SK-N-SH treated with all-trans-retinoic acid at 6 μM for 48 hours (cell line): Measurements from ENCODE around the gene MCEE.
"Not testable (repeated sequence)": the region's sequence is repeated elsewhere in the genome, so short reads cannot be mapped to it uniquely, and the experiment has no call there.

Experiments used
- ATAC-seq: fragments of 200-7000 bp; cut with Tn5 transposase; 3 replicates; pipeline ENCODE4 v1.9.1; 2020; ENCODE audit warnings: mild to moderate bottlenecking, moderate library complexity
- ARNTL ChIP-seq: fragments of 450-650 bp; formaldehyde crosslinking; IDR thresholded peaks from 2 replicates; pipeline ENCODE4 v1.5.0; 2020; ENCODE audit warnings: low read depth, mild to moderate bottlenecking, moderate library complexity, borderline replicate concordance
- CREB5 ChIP-seq: fragments of 250-450 bp; sonication (Bioruptor Pico); IDR thresholded peaks from 2 replicates; pipeline ENCODE4 v1.5.1; 2020; ENCODE audit warnings: low read depth, mild to moderate bottlenecking, moderate library complexity
- CSDC2 ChIP-seq: fragments of 250-450 bp; sonication (Bioruptor Pico); IDR thresholded peaks from 2 replicates; pipeline ENCODE4 v1.5.0; 2020; ENCODE audit warnings: mild to moderate bottlenecking, moderate library complexity
- CSRNP3 ChIP-seq: fragments of 250-450 bp; sonication (Bioruptor Pico); IDR thresholded peaks from 2 replicates; pipeline ENCODE4 v1.5.1; 2021; ENCODE audit warnings: mild to moderate bottlenecking, moderate library complexity
- ESRRG ChIP-seq: fragments of 250-450 bp; sonication (Bioruptor Pico); IDR thresholded peaks from 2 replicates; pipeline ENCODE4 v1.6.1; 2021; ENCODE audit warnings: mild to moderate bottlenecking
- GLIS3 ChIP-seq: fragments of 250-450 bp; sonication (Bioruptor Pico); IDR thresholded peaks from 2 replicates; pipeline ENCODE4 v1.5.0; 2020; ENCODE audit warnings: mild to moderate bottlenecking, moderate library complexity
- OSR1 ChIP-seq: fragments of 250-450 bp; sonication (Bioruptor Pico); IDR thresholded peaks from 2 replicates; pipeline ENCODE4 v1.8.0; 2022; ENCODE audit warnings: moderate library complexity, mild to moderate bottlenecking, inconsistent platforms
- PATZ1 ChIP-seq: fragments of 250-450 bp; sonication (Bioruptor Pico); IDR thresholded peaks from 2 replicates; pipeline ENCODE4 v1.8.0; 2020; ENCODE audit warnings: mild to moderate bottlenecking, moderate library complexity, borderline replicate concordance
- POU6F1 ChIP-seq: fragments of 250-450 bp; sonication (Bioruptor Pico); IDR thresholded peaks from 2 replicates; pipeline ENCODE4 v1.8.0; 2021; ENCODE audit warnings: low read depth, mild to moderate bottlenecking, moderate library complexity, borderline replicate concordance
- PPARA ChIP-seq: fragments of 250-450 bp; sonication (Bioruptor Pico); IDR thresholded peaks from 2 replicates; pipeline ENCODE4 v1.5.0; 2020; ENCODE audit warnings: mild to moderate bottlenecking, borderline replicate concordance
- RARB ChIP-seq: fragments of 250-450 bp; sonication (Bioruptor Pico); IDR thresholded peaks from 2 replicates; pipeline ENCODE4 v1.8.0; 2021; ENCODE audit warnings: mild to moderate bottlenecking, moderate library complexity
- SNAI2 ChIP-seq: fragments of 250-450 bp; sonication (Bioruptor Pico); IDR thresholded peaks from 2 replicates; pipeline ENCODE4 v1.5.0; 2020; ENCODE audit warnings: mild to moderate bottlenecking, moderate library complexity
- TCF4 ChIP-seq: fragments of 250-450 bp; sonication (Bioruptor Pico); IDR thresholded peaks from 2 replicates; pipeline ENCODE4 v1.8.0; 2021; ENCODE audit warnings: mild to moderate bottlenecking, moderate library complexity, borderline replicate concordance
- TOX ChIP-seq: fragments of 250-450 bp; sonication (Bioruptor Pico); IDR thresholded peaks from 2 replicates; pipeline ENCODE4 v1.8.0; 2021; ENCODE audit warnings: mild to moderate bottlenecking, moderate library complexity, borderline replicate concordance
- TSHZ2 ChIP-seq: fragments of 250-450 bp; sonication (Bioruptor Pico); IDR thresholded peaks from 2 replicates; pipeline ENCODE4 v1.5.0; 2020; ENCODE audit warnings: mild to moderate bottlenecking, moderate library complexity
- ZC3H10 ChIP-seq: fragments of 250-450 bp; sonication (Bioruptor Pico); IDR thresholded peaks from 2 replicates; pipeline ENCODE4 v1.5.1; 2021; ENCODE audit warnings: mild to moderate bottlenecking, moderate library complexity
- ZFP3 ChIP-seq: fragments of 250-450 bp; sonication (Bioruptor Pico); IDR thresholded peaks from 2 replicates; pipeline ENCODE4 v1.5.0; 2020; ENCODE audit warnings: mild to moderate bottlenecking, moderate library complexity
- ZFP30 ChIP-seq: fragments of 450-650 bp; formaldehyde crosslinking; IDR thresholded peaks from 2 replicates; pipeline ENCODE4 v1.5.0; 2022; ENCODE audit warnings: mild to moderate bottlenecking, moderate library complexity
- ZNF565 ChIP-seq: fragments of 450-650 bp; formaldehyde crosslinking; conservative IDR thresholded peaks from 2 replicates; pipeline ENCODE4 v1.5.0; 2020; ENCODE audit warnings: low read depth, mild to moderate bottlenecking, moderate library complexity
- ZNF8 ChIP-seq: fragments of 450-650 bp; formaldehyde crosslinking; IDR thresholded peaks from 2 replicates; pipeline ENCODE4 v1.5.0; 2020; ENCODE audit warnings: mild to moderate bottlenecking, moderate library complexity

Gene MCEE

GRCh38 chr2:71102981-71103681 is 26.9 kb downstream of the MCEE start:
- no peak for ATAC-seq
- TF ChIP-seq TCF4 (CRISPR knock-in tag) = no peak
- no peak for TF ChIP-seq ZNF565
- TF ChIP-seq ZFP3 (CRISPR knock-in tag) = no peak
- no peak for TF ChIP-seq GLIS3
- no peak for TF ChIP-seq ESRRG
- TF ChIP-seq RARB = no peak
- no peak for TF ChIP-seq PPARA (CRISPR knock-in tag)
- TF ChIP-seq POU6F1 (CRISPR knock-in tag) = no peak

- TF ChIP-seq ESRRG = no peak
- TF ChIP-seq POU6F1 (CRISPR knock-in tag) = no peak
- no peak for TF ChIP-seq TCF4 (CRISPR knock-in tag)
- TF ChIP-seq PATZ1 = peak; percentile 22; the same call in 1 of the 2 replicates
- TF ChIP-seq ZNF565 = no peak
- TF ChIP-seq OSR1 (CRISPR knock-in tag) = no peak
- no peak for TF ChIP-seq ZC3H10 (CRISPR knock-in tag)
- ATAC-seq = no peak
These were observed 28.4 kb downstream of the MCEE start for GRCh38 chr2:71101656-71102055.

GRCh38 chr2:71100195-71100964 is 29.6 kb downstream of the MCEE start:
- peak; percentile 98 for ATAC-seq
- TF ChIP-seq CREB5 (CRISPR knock-in tag) (no peak), POU6F1 (CRISPR knock-in tag) (no peak), ESRRG (no peak), CSDC2 (CRISPR knock-in tag) (no peak), TSHZ2 (CRISPR knock-in tag) (no peak), CSRNP3 (CRISPR knock-in tag) (no peak), TOX (CRISPR knock-in tag) (no peak), ZFP30 (CRISPR knock-in tag) (no peak), ZNF565 (no peak), SNAI2 (CRISPR knock-in tag) (no peak), ZC3H10 (CRISPR knock-in tag) (no peak), ZNF8 (no peak), ARNTL (CRISPR knock-in tag) (no peak), RARB (no peak)

GRCh38 chr2:71092491-71093260 is 37.4 kb downstream of the MCEE start:
- not testable (repeated sequence) for ATAC-seq

GRCh38 chr2:71091808-71092207 is 38.2 kb downstream of the MCEE start:
- ATAC-seq = not testable (repeated sequence)
